Activated T-helper 1 cell treated with anti-CD3 and anti-CD28 coated beads, Interleukin-2, amount 50 U/mL, for 16 hours (primary cell): ENCODE measurements around the gene CCDC71.

Experiments used
- DNase-seq, 2 donors: peaks; one replicate each; pipeline ENCODE4 v3.0.0-alpha.2; 2020; ENCODE audit warnings: low read depth in 1 of 2, low spot score in 1 of 2

The CCDC71 gene

GRCh38 chr3:49165771-49166751, at the start of gene CCDC71:
CCDC71 (minus strand) TSS chr3:49166331; CDS start chr3:49164208, 2,123 bp downstream.
- DNase-seq, result peak; percentile 51 to 67

- DNase-seq, result no peak
These were observed 47.9 kb upstream of the CCDC71 start for GRCh38 chr3:49213998-49214397.

DNA sequence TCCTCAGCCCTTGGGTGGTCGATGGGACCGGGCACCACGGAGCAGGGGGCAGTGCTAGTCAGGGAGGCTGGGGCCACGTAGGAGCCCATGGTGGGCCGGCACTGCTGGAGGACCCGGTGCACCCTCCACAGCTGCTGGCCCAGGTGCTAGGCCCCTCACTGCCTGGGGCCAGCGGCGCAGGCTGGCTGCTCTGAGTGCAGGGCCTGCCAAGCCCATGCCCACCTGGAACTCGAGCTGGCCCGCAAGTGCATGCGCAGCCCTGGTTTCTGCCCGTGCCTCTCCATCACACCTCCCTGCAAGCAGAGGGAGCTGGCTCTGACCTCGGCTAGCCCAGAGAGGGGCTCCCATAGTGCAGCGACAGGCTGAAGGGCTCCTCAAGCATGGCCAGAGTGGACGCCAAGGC, 47.4 kb upstream of the CCDC71 start:
- no peak for DNase-seq

GRCh38 chr3:49199900-49200281, 33.8 kb upstream of the CCDC71 start:
- no peak for DNase-seq

DNA sequence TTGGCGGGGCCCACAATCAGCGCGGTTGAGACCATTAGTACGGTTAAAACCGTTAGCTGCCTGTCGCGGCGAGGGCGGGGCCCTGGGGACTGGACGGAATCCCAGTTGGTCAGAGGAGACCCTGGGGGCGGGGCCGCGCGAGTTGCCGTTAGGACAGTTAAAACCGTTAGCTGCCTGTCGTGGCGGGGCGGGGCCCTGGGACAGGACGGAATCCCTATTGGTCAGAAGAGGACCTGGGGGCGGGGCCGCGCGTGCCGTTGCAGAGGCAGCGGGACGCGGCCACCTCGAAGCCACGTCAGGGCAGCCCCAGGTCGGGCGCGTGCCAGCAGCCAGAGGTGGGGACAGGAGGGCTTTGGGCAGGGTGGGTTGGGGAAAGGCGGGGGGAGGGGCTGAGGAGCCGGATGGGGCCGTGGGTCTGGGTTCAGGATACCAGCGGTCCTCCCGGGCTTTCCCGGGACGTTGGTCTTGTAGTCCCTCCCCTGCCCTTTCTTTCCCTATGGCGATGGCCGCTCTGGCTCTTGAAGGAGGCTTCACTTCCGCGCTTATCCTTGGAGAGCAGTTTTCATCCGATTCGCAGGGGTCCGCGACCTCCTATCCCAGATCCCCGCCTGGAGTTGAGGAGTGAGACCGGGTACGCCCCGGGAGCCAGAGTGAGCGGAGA, 33.2 kb upstream of the CCDC71 start:
- no peak for DNase-seq

DNA sequence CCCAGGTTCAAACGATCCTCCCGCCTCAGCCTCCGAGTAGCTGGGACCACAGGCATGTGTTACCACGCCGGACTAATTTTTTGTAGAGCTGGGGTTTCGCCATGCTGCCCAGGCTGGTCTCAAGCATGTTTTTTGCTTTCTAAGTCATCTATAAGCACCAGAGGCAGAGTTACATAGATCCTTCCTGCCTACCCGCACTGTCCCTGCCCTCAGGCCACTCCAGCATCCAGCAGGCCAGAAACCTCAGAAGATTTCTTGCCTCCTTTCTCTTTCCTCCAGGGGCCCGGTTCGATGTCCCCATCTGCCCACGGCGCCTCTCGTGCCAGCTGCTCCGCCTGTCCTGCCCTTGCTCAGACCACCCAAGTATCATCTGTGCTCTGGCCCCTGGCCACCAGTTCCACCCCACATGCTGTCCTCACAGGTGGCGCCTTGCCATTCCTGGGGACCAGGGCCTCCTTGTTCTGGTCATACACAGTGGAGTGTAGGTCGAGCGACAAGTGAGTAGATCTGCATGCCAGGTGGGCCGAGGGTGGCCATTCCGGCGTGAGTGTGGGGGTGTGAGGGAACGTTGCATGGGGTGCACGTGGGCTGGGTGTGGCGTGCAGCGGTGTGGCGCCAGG, 32.6 kb upstream of the CCDC71 start:
- no peak for DNase-seq

- DNase-seq, result no peak
These were observed 32.0 kb upstream of the CCDC71 start for GRCh38 chr3:49198161-49198560.

DNA sequence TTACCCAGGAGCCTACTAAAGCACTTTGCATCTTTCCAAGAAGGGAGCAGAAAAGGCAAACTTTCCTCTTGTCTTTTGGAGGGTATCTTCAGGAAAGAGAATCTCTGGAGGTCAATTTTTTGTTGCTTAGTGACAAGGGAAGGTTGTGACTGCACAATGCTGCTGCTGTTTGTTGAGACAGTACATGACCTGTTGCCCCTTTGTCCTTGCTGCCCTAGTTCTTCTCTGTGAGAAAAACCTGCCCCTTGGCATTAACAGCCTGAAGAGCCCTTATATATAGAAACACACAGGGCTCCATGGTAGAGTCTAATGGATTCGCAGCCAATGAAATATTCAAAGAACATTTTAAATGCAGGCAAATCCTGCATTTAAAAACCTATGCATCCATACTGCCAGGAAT, 25.6 kb upstream of the CCDC71 start:
- DNase-seq, result no peak

GRCh38 chr3:49183873-49184272, 17.7 kb upstream of the CCDC71 start:
- DNase-seq, result no peak

DNA sequence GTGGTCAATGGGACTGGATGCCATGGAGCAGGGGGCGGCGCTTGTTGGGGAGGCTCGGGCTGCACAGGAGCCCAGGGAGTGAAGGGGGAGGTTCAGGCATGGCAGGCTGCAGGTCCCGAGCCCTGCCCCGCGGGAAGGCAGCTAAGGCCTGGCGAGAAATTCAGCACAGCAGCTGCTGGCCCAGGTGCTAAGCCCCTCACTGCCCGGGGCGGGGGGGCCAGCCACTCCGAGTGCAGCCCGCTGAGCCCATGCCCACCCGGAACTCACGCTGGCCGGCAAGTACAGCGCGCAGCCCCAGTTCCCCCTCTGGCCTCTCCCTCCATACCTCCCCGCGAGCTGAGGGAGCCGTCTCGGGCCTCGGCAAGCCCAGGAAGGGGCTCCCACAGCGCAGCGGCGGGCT, 16.6 kb upstream of the CCDC71 start:
- DNase-seq, result no peak

GRCh38 chr3:49181351-49181750, 15.2 kb upstream of the CCDC71 start:
- DNase-seq, result no peak

DNA sequence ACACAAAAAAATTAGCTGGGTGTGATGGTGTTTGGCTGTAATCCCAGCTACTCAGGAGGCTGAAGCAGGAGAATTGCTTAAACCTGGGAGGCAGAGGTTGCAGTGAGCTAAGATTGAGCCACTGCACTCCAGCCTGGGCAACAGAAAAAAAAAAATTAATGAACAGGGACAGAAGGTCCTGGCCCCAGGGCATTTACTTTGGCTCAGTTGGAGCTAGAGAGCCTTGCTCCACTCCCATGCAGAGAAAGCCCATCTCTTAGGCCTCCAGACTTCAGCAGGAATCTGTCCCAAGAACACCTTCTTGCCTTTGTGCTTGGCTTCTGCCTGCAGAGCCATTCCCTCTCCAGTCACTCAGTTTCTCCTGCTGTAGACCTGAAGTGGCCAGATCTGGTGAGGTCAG, 14.0 kb upstream of the CCDC71 start:
- DNase-seq, result no peak

DNA sequence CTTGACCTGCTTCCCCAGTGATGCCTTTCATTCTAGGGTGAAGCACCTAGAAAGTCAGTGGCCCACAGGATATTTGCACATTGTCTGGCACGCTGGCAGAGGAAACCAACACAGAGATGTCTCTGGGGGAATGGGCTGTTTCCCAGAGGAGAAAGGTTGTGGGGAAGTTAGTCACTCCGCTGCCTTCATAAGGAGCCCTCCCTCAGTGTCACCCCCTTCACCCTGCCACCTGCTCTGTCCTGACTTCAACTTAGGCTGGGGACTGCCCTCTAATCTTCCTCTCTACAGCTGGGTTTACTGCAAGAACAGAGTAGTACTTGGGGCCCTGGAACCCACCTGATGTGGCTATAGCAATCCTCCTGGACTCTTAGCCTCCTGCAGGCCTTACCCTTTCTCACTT, 10.9 kb upstream of the CCDC71 start:
- no peak for DNase-seq

- no peak for DNase-seq
These were observed 9.4 kb upstream of the CCDC71 start for GRCh38 chr3:49175530-49175929.

DNA sequence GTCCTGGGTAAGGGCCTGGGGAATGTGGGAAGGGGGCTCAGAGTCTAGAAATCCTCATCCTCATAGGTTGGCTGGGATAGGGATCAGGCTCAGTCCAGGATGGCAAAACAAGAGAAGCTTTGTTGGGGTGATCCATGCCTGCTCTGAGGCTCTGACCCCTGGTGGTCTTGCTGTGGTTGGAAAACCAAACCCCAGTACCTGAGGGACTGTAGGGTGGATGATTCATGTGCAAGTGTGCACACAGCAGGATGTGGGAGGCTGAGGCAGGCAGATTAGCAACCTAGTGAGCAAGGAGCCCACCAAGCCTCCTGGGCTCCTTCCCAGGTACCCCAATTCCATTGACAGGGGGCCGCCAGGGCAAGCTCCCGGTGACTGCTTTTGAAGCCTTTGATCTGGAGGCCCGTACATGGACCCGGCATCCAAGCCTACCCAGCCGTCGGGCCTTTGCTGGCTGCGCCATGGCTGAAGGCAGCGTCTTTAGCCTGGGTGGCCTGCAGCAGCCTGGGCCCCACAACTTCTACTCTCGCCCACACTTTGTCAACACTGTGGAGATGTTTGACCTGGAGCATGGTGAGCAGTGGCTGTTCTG, 8.4 kb upstream of the CCDC71 start:
- no peak for DNase-seq

GRCh38 chr3:49173792-49174170, 7.7 kb upstream of the CCDC71 start:
- DNase-seq, result no peak

DNA sequence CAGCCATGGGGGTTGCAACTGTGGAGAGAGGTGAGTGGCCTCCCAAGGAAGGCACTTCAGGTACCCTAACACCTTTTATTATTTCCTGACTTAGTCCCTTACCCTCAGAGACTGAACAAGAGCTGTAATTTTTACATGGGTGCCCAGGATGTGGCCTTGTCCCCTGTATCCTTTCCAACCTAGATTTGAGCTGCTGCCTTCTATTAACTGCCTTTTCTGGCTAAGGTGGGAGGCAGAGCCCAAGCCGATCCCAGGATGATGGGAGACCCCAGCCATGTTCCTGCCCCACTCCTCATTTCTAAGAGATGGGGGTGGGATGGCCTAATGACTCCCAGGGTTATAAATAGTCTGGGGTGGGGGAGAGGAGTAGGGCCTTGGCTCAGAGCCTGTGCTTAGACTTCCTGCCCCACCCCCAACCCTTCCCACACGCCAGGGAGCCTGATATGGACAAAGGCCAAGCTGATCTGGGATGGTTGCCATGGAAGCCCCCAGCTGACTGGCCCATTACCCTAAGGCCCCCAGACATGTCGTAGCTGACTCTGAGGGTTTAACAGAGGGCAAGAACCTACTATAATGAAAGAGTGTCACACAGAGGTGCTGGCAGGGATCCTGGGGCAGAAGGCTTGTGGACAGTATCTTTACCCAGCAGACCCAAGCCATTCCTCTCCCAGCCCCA, 7.1 kb upstream of the CCDC71 start:
- DNase-seq, result no peak

GRCh38 chr3:49172551-49173041, 6.5 kb upstream of the CCDC71 start:
- DNase-seq, result no peak

DNA sequence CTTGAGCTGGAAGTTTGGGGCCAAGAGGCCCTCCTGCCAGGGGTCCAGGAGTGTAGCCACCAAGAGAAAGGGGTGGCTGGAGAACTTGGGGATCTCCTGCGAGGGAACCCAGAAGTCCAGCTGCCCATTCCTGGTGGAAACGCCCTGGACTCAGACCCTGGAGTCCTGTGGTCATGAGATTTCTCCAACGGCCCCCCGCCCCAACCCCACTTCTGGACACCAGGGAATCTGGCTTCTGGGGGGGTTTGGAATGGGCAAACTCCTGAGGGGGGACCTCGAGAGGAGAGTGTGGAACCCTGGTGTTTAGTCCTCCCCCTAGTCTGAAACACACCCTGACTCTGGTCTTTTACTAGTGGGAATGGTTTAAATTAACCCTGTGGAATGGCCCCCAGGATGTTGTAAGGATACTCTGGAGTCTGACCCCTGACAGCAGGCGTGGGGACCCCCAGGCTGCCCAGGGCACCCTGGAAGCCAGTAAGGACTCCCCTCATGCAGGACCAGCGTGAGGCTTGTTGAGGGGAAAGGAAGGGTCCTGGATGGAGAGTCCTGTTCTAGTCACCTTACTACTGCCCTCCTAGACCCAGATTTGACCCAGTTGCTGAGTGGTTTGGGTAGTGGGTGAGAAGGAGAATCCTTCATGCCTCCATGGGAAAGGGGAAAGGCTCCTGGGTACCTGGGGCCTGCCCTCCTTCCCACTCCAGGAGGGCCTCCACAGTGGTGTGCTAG, 5.8 kb upstream of the CCDC71 start:
- no peak for DNase-seq

GRCh38 chr3:49171119-49171774, 5.1 kb upstream of the CCDC71 start, which contains the start of gene KLHDC8B:
KLHDC8B (plus strand) TSS chr3:49171598; CDS start chr3:49172770, 1,172 bp downstream.
- DNase-seq, result peak; percentile 69 to 72
